GM18873 (cell line): ENCODE results near the gene LCE3C.
"Not testable (repeated sequence)": the region's sequence is repeated elsewhere in the genome, so short reads cannot be mapped to it uniquely, and the experiment has no call there.

Experiments used
- ATAC-seq: cut with Tn5 transposase; IDR thresholded peaks from one replicate; pipeline ENCODE4 v1.9.1; 2021; ENCODE audit warnings: mild to moderate bottlenecking, moderate library complexity, moderate number of reproducible peaks; ENCODE audit not compliant: unreplicated experiment, low FRiP score

LCE3C gene

DNA sequence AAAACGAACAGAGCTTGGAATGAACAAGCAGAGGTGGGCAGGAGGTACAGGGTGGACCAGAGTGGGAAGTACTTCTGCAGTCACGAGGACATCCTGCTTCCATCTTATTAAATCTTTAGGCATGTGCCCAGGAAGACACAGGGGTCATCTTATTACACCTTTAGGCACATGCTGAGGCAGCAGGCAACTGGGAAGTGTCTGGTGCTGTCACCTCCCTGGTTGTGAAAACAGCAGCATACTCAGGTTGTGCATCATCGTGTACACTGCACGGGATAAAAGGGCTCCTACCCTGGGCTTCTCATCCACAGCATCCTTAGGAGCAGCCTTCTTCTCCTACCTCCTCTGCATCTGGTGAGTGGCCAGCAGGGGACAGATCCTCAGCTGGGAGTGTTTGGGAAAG is at the start of gene LCE3C:
TSS of gene LCE3C (plus strand) at position 301 of the 400 bp plus-strand sequence. CDS start 498 bp downstream, outside the sequence.
- ATAC-seq: no peak

GRCh38 chr1:152565115-152565514 is 34.9 kb upstream of the LCE3C start:
- no peak for ATAC-seq

- no peak for ATAC-seq
These were observed 34.4 kb upstream of the LCE3C start for GRCh38 chr1:152565535-152566215.

GRCh38 chr1:152566681-152567080 is 33.4 kb upstream of the LCE3C start, which contains the start of gene LCE3E:
Gene LCE3E (minus strand): TSS chr1:152566780. CDS start chr1:152566208, 572 bp downstream.
- no peak for ATAC-seq

DNA sequence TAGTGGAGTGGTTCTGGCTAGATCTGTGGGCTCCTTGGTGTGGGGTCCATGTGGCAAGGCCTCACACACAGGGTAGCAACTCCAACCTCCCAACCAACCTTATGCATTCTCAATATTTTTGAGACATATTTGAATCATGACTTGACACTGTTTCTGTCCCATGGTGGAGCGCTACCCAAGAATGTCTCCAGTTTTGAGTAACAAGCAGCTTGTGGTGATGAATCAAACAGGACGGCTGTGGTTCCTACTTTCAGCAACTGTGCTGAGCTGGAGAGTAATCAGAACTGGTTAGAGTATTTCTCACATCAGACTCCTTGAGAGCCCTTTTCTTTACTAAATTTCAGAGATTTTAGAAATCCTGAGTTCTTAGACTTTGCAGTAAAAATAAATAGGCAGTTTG is 22.9 kb upstream of the LCE3C start:
- ATAC-seq: no peak

- ATAC-seq: not testable (repeated sequence)
These were observed 20.5 kb upstream of the LCE3C start for GRCh38 chr1:152579526-152579925.

DNA sequence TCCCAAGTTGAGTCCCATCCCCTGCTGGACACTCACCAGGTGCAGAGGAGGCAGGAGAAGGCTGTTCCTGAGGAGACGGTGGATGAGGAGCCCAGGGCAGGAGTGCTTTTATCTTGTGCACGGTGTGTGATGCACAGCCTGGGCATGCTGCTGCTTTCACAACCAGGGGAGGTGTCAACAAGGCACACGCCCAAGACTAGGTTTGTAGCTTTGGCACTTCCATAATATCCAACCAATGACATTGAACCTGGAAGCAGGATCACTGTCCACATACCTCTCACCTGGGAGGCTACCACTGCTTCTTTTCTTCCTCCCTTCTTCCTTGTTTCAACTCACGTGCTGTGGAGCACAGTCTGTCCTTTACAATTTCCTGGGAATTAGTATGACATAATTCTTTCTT is 19.6 kb upstream of the LCE3C start, which contains the start of gene LCE3D:
TSS of gene LCE3D (minus strand) at position 84 of the 400 bp plus-strand sequence. CDS start 580 bp downstream, outside the sequence.
- ATAC-seq: no peak

DNA sequence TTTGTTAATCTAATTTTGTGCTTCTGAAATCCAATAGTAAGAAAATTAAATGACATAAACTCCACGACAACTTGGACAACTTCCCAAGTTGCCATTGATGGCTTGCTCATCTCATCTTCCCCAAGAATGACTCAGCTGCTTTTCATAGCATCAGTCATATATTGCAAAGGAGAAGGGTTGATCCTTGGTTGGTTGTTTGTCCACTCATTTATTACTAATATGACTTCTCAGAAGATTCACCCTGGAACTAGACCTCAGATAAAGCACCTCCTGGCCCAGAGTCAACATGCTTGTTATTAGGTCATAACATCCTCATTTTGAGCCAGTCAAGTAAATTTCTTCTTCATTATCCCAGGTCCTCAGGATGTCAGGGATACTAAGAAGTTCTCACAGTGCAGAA is 17.4 kb upstream of the LCE3C start:
- no peak for ATAC-seq

DNA sequence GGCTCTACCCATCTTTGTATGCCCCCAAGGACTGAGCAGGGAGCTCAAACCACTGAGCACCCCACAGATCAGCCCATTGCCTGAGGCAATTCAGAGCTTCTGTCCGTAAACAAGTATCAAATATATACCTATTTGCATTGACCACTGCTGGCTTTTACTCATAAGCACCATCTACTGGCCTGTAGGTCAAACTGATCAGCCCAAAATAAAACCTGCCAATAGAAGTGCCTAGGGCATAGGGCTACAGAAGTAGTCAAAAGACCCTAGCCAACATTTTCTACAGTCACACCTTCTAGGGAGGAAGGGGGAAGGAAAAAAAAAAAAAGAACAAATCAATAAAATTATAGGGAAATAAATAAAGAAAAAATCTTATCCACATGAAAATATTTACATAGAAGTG is 14.4 kb upstream of the LCE3C start:
- ATAC-seq: no peak

- no peak for ATAC-seq
These were observed 3.0 kb upstream of the LCE3C start for GRCh38 chr1:152596986-152597385.

DNA sequence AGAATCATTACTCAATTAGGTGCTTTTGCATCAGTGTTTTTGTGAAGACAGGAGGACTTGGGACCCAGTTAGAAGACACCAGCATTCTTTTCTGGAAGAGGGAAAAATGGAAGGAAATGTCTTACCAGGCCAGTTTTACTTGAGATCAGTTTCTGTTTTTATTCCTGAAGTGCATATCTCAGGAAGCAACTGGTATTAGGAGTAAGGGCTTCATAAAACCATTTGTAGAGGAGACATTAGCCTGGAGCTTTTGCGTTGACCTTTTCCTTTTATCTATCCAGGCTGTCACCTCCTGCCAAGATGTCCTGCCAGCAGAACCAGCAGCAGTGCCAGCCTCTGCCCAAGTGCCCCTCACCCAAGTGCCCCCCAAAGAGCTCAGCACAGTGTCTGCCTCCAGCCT is 13.5 kb downstream of the LCE3C start, which contains the start of gene LCE3B:
TSS of gene LCE3B (plus strand) at position 301 of the 400 bp plus-strand sequence. CDS start at position 301, 0 bp downstream.
- ATAC-seq: no peak

DNA sequence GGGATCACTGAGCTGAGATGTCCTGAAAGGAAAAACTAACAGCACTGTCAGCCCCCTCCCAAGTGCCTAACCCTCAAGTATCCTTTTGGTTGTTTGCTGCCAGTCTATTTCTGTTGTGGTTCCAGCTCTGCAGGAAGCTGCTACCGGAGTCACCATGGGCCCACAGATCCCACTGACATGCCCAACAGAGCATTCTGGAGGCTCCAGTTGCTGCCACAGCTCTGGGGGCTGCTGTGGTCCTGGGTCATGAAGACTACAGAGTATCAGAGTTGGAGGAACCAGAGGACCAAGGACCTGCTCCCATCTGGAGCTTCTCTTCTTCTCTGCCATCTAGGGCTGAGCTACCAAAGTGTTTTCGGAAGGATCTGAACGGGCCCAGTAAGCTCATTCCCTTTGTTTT is 22.0 kb downstream of the LCE3C start:
- ATAC-seq: no peak

- ATAC-seq: no peak
These were observed 22.8 kb downstream of the LCE3C start, which contains the start of gene LCE3A for GRCh38 chr1:152622803-152623202. Gene LCE3A (minus strand): TSS chr1:152623103. CDS start chr1:152623103, 0 bp downstream.

GRCh38 chr1:152623203-152623844 is 23.3 kb downstream of the LCE3C start:
- no peak for ATAC-seq

GRCh38 chr1:152626744-152627143 is 26.7 kb downstream of the LCE3C start:
- ATAC-seq: no peak

GRCh38 chr1:152630596-152630995 is 30.6 kb downstream of the LCE3C start:
- no peak for ATAC-seq

DNA sequence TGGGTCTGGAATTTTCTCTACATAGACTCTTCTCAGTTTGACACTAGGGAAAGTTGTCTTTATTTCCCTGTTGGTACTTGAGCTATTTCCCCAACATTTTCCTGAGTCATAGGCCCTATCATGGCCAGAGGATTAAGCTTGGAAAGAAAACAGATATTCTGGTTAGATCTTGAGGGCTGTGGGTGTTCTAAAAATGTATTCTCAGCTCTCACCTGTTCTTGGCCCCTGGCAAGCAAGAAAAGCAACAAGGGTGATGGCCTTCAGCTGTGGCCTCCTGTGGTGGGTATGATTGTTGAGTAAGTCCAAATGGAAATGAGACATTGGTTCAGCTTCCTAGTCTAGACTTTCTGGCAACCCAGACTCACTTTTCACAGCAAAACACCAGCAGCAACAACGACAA is 40.3 kb downstream of the LCE3C start:
- ATAC-seq: no peak

DNA sequence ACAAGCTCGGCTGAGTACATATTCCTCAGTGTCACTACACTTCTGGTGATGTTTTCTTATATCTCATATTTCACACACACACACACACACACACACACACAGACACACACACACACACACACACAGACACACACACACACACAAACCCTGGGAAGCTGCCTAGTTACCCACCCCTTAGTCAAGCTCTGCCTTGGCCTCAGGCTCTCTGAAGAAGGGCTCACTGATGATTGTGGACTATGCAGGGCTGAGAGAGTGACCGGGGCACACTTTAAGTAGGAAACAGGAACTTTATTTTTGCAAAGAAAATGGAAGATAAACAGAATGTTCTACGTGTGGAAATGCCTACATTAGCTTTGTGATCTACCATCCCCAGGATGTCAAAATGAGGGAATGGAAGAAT is 43.9 kb downstream of the LCE3C start:
- no peak for ATAC-seq

DNA sequence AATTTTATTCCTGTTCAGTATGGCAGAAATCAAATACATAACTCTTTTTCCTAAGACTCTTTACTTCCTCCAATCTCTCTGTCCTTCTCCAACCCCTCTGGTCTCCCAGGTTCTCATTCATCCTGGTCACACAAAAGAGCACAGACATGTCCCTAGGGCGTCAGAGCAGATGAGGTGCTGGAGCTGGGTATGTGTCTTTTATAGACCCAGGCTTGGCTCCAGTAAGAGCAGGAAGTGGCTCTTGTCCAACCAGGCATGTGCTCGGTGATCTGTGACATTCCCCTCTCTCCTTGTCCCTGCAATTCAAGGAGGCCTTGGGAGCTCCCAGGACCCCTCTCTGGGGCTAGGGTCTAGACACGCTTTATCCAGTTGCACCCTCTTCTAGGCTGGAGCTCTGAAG is 45.1 kb downstream of the LCE3C start:
- ATAC-seq: no peak

DNA sequence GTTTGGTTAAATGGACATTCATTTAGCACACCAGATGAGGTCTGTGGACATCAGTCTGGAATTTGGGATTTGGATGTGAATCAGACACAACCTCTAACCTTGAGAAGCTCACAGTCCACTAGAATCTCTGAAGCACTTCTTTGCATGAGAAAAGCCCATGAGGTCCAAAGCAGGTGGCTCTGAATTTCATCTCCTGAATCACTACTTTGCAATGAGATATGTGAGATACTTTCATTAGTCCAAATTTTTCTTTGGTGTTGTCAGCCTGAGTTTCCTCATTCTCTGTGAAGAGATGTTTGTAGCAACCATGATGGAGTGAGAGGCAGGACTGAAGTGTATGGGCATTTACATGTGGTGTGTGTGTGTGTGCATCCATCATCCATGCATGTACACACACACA is 46.6 kb downstream of the LCE3C start:
- ATAC-seq: no peak
